T-helper 1 cell treated with Interleukin-12 subunit alpha and Interleukin-12 subunit beta and Interleukin-4 antibody, amounts not matched to agents 30 μg/mL and 1 μg/mL, for 36 hours (primary cell): Measurements from ENCODE around the gene PLA2G2F.

ENCODE experiments used
- H3K27ac Mint-ChIP-seq: one replicate; pipeline ENCODE4 v1.8.0; 2021; ENCODE audit warnings: mild to moderate bottlenecking, mixed read lengths
- H3K27me3 Mint-ChIP-seq: one replicate; pipeline ENCODE4 v1.8.0; 2021; ENCODE audit warnings: low read depth, mixed read lengths
- H3K36me3 Mint-ChIP-seq: one replicate; pipeline ENCODE4 v1.8.0; 2021; ENCODE audit warnings: low read depth, mixed read lengths
- H3K4me1 Mint-ChIP-seq: one replicate; pipeline ENCODE4 v1.8.0; 2021; ENCODE audit warnings: low read depth, mixed read lengths
- H3K4me3 Mint-ChIP-seq: one replicate; pipeline ENCODE4 v1.8.0; 2021; ENCODE audit warnings: mild to moderate bottlenecking, moderate library complexity, mixed read lengths
- H3K9me3 Mint-ChIP-seq: one replicate; pipeline ENCODE4 v1.8.0; 2021; ENCODE audit warnings: mixed read lengths

PLA2G2F gene

GRCh38 chr1:20184481-20184900 is 45.4 kb downstream of the PLA2G2F start:
- Mint-ChIP-seq H3K4me3 (peak overlapping the region; percentile 83), H3K27me3 (peaks cover 4% of the 10 kb centered on the region), H3K4me1 (peaks cover 54% of the 10 kb centered on the region), H3K9me3 (peaks cover 9% of the 10 kb centered on the region), H3K27ac (peak overlapping the region; percentile 38), H3K36me3 (peaks cover 13% of the 10 kb centered on the region)

GRCh38 chr1:20184997-20185833 is 46.1 kb downstream of the PLA2G2F start:
- Mint-ChIP-seq H3K4me1 (peaks cover 54% of the 10 kb centered on the region), H3K27ac (peak overlapping the region; percentile 95), H3K4me3 (peak overlapping the region; percentile 83), H3K9me3 (peaks cover 2% of the 10 kb centered on the region), H3K36me3 (peaks cover 13% of the 10 kb centered on the region), H3K27me3 (peaks cover 4% of the 10 kb centered on the region)

- H3K27me3 Mint-ChIP-seq = peaks cover 4% of the 10 kb centered on the region
- H3K9me3 Mint-ChIP-seq = no peaks in the 10 kb centered on the region
- peak within 1 kb of the TSS; percentile 83 for H3K4me3 Mint-ChIP-seq
- H3K36me3 Mint-ChIP-seq = peaks cover 13% of the 10 kb centered on the region
- H3K27ac Mint-ChIP-seq = peak within 1 kb of the TSS; percentile 95
- peaks cover 54% of the 10 kb centered on the region for H3K4me1 Mint-ChIP-seq
These were observed 47.0 kb downstream of the PLA2G2F start, which contains the start of the genes PLA2G2C and UBXN10 for GRCh38 chr1:20185834-20186782. TSS of gene PLA2G2C (minus strand) at chr1:20186518. CDS start at chr1:20177363, 9,155 bp downstream. TSS of gene UBXN10 (plus strand) at chr1:20186096. CDS start at chr1:20190562, 4,466 bp downstream.

- H3K4me1 Mint-ChIP-seq = peaks cover 50% of the 10 kb centered on the region
- peak overlapping the region; percentile 95 for H3K27ac Mint-ChIP-seq
- H3K27me3 Mint-ChIP-seq = peaks cover 5% of the 10 kb centered on the region
- H3K4me3 Mint-ChIP-seq = peak overlapping the region; percentile 39
- H3K9me3 Mint-ChIP-seq = no peaks in the 10 kb centered on the region
- H3K36me3 Mint-ChIP-seq = peaks cover 13% of the 10 kb centered on the region
These were observed 48.1 kb downstream of the PLA2G2F start for GRCh38 chr1:20187103-20187812.

GRCh38 chr1:20187813-20188454 is 48.8 kb downstream of the PLA2G2F start:
- peaks cover 50% of the 10 kb centered on the region for H3K4me1 Mint-ChIP-seq
- H3K27ac Mint-ChIP-seq = peak overlapping the region; percentile 45
- H3K36me3 Mint-ChIP-seq = peaks cover 13% of the 10 kb centered on the region
- peak overlapping the region; percentile 36 for H3K4me3 Mint-ChIP-seq
- H3K27me3 Mint-ChIP-seq = peaks cover 12% of the 10 kb centered on the region
- H3K9me3 Mint-ChIP-seq = no peaks in the 10 kb centered on the region

- Mint-ChIP-seq H3K4me3 (no peak overlapping the region), H3K27ac (no peak overlapping the region), H3K27me3 (peaks cover 14% of the 10 kb centered on the region), H3K4me1 (peaks cover 49% of the 10 kb centered on the region), H3K9me3 (no peaks in the 10 kb centered on the region), H3K36me3 (peaks cover 11% of the 10 kb centered on the region)
These were observed 49.3 kb downstream of the PLA2G2F start for GRCh38 chr1:20188455-20188817.

- no peak overlapping the region for H3K4me3 Mint-ChIP-seq
- peaks cover 4% of the 10 kb centered on the region for H3K36me3 Mint-ChIP-seq
- no peaks in the 10 kb centered on the region for H3K9me3 Mint-ChIP-seq
- no peak overlapping the region for H3K27ac Mint-ChIP-seq
- H3K4me1 Mint-ChIP-seq = peaks cover 38% of the 10 kb centered on the region
- peaks cover 19% of the 10 kb centered on the region for H3K27me3 Mint-ChIP-seq
These were observed 50.5 kb downstream of the PLA2G2F start for GRCh38 chr1:20189664-20190063.

- Mint-ChIP-seq H3K36me3 (peaks cover 4% of the 10 kb centered on the region), H3K27me3 (peaks cover 24% of the 10 kb centered on the region), H3K4me1 (peaks cover 29% of the 10 kb centered on the region), H3K4me3 (no peak overlapping the region), H3K9me3 (no peaks in the 10 kb centered on the region), H3K27ac (no peak overlapping the region)
These were observed 51.4 kb downstream of the PLA2G2F start for GRCh38 chr1:20190256-20191160.

GRCh38 chr1:20191266-20191825 is 52.2 kb downstream of the PLA2G2F start:
- peaks cover 27% of the 10 kb centered on the region for H3K4me1 Mint-ChIP-seq
- no peak overlapping the region for H3K4me3 Mint-ChIP-seq
- no peaks in the 10 kb centered on the region for H3K9me3 Mint-ChIP-seq
- H3K27ac Mint-ChIP-seq = no peak overlapping the region
- H3K36me3 Mint-ChIP-seq = peaks cover 4% of the 10 kb centered on the region
- H3K27me3 Mint-ChIP-seq = peaks cover 25% of the 10 kb centered on the region

- Mint-ChIP-seq H3K36me3 (peaks cover 4% of the 10 kb centered on the region), H3K27me3 (peaks cover 32% of the 10 kb centered on the region), H3K9me3 (no peaks in the 10 kb centered on the region), H3K4me3 (no peak overlapping the region), H3K27ac (no peak overlapping the region), H3K4me1 (peaks cover 18% of the 10 kb centered on the region)
These were observed 53.2 kb downstream of the PLA2G2F start for GRCh38 chr1:20192364-20192763.

- Mint-ChIP-seq H3K27ac (no peak overlapping the region), H3K4me3 (no peak overlapping the region), H3K27me3 (peaks cover 35% of the 10 kb centered on the region), H3K4me1 (peaks cover 12% of the 10 kb centered on the region), H3K9me3 (no peaks in the 10 kb centered on the region), H3K36me3 (peaks cover 4% of the 10 kb centered on the region)
These were observed 53.8 kb downstream of the PLA2G2F start for GRCh38 chr1:20192871-20193411.

GRCh38 chr1:20194224-20194623 is 55.1 kb downstream of the PLA2G2F start:
- no peak overlapping the region for H3K4me3 Mint-ChIP-seq
- no peak overlapping the region for H3K27ac Mint-ChIP-seq
- no peaks in the 10 kb centered on the region for H3K9me3 Mint-ChIP-seq
- H3K4me1 Mint-ChIP-seq = no peaks in the 10 kb centered on the region
- peaks cover 40% of the 10 kb centered on the region for H3K27me3 Mint-ChIP-seq
- H3K36me3 Mint-ChIP-seq = no peaks in the 10 kb centered on the region
